Left hindlimb (tissue), 1 donor: Measurements from ENCODE around the gene CA5A.
A peak's percentile ranks its signal among the peaks of the same experiment; 100 is the strongest.
"Not testable (repeated sequence)": the region's sequence is repeated elsewhere in the genome, so short reads cannot be mapped to it uniquely, and the experiment has no call there.

Experiments
- DNase-seq: peaks from one replicate; pipeline ENCODE4 v3.0.0-alpha.2; 2018

CA5A gene

GRCh38 chr16:87922250-87922871, 14.0 kb downstream of the CA5A start:
- DNase-seq = no peak

GRCh38 chr16:87921236-87921773, 15.0 kb downstream of the CA5A start:
- no peak for DNase-seq

- no peak for DNase-seq
Measured at GRCh38 chr16:87919681-87919994, 16.7 kb downstream of the CA5A start.

- DNase-seq = peak; percentile 76
Measured at GRCh38 chr16:87918866-87919680, 17.3 kb downstream of the CA5A start.

GRCh38 chr16:87918338-87918737, 18.0 kb downstream of the CA5A start:
- DNase-seq = peak; percentile 57

- DNase-seq = no peak
Measured at GRCh38 chr16:87917503-87917902, 18.8 kb downstream of the CA5A start.

- no peak for DNase-seq
Measured at GRCh38 chr16:87914812-87915211, 21.5 kb downstream of the CA5A start.

- not testable (repeated sequence) for DNase-seq
Measured at GRCh38 chr16:87914021-87914725, 22.2 kb downstream of the CA5A start.

- DNase-seq = not testable (repeated sequence)
Measured at GRCh38 chr16:87912691-87913090, 23.6 kb downstream of the CA5A start.

GRCh38 chr16:87911106-87911763, 25.1 kb downstream of the CA5A start:
- DNase-seq = peak; percentile 71

GRCh38 chr16:87909203-87909935, 27.0 kb downstream of the CA5A start:
- DNase-seq = peak; percentile 60

GRCh38 chr16:87908101-87908500, 28.2 kb downstream of the CA5A start:
- DNase-seq = not testable (repeated sequence)

- DNase-seq = not testable (repeated sequence)
Measured at GRCh38 chr16:87905521-87905920, 30.8 kb downstream of the CA5A start.

GRCh38 chr16:87904963-87905362, 31.4 kb downstream of the CA5A start:
- DNase-seq = not testable (repeated sequence)

GRCh38 chr16:87900489-87900888, 35.8 kb downstream of the CA5A start:
- not testable (repeated sequence) for DNase-seq

GRCh38 chr16:87897521-87898505, 38.5 kb downstream of the CA5A start:
- no peak for DNase-seq

GRCh38 chr16:87896924-87897520, 39.3 kb downstream of the CA5A start:
- not testable (repeated sequence) for DNase-seq

- DNase-seq = not testable (repeated sequence)
Measured at GRCh38 chr16:87896176-87896890, 40.0 kb downstream of the CA5A start.

GRCh38 chr16:87895641-87896141, 40.6 kb downstream of the CA5A start:
- DNase-seq = no peak

GRCh38 chr16:87894005-87894404, 42.3 kb downstream of the CA5A start:
- not testable (repeated sequence) for DNase-seq
